Natural killer cell (primary cell): ENCODE results near the gene RASAL1. TPM values are rescaled to one million over a fixed set of nuclear protein-coding genes. Genes with fewer than 3 reads are reported as not detected.

Experiments
- ATAC-seq, 3 donors: fragments of 150-1000 bp in 2 of 3; fragments of 200-7000 bp in 1 of 3; cut with Tn5 transposase; 1 replicate in 1 of 3; 2 replicates in 2 of 3; pipeline ENCODE4 v1.10.0; 2021; ENCODE audit warnings: mild to moderate bottlenecking in 2 of 3, moderate library complexity in 2 of 3
- DNase-seq, 2 donors: peaks; one replicate each; pipeline versions ENCODE4 v3.0.0 to v3.0.0-alpha.2; 2013 to 2021; ENCODE audit warnings: mixed read lengths in 1 of 2
- H3K27ac ChIP-seq: one replicate; pipeline ENCODE4 v1.5.1; 2013; ENCODE audit warnings: mild to moderate bottlenecking, low read length
- H3K27me3 ChIP-seq: one replicate; pipeline ENCODE4 v1.6.1; 2013; ENCODE audit warnings: low read length; ENCODE audit not compliant: control insufficient read depth, insufficient read depth
- H3K36me3 ChIP-seq: one replicate; pipeline ENCODE4 v1.6.1; 2013; ENCODE audit warnings: low read length; ENCODE audit not compliant: control insufficient read depth, insufficient read depth
- H3K4me1 ChIP-seq: one replicate; pipeline ENCODE4 v1.6.1; 2013; ENCODE audit warnings: low read length; ENCODE audit not compliant: control insufficient read depth, insufficient read depth
- H3K4me3 ChIP-seq: one replicate; pipeline ENCODE4 v1.5.1; 2013; ENCODE audit warnings: low read length
- H3K9me3 ChIP-seq: one replicate; pipeline ENCODE4 v1.6.1; 2013; ENCODE audit warnings: low read length; ENCODE audit not compliant: control insufficient read depth, insufficient read depth
- H3K27ac Mint-ChIP-seq, 2 donors: one replicate each; pipeline ENCODE4 v1.8.0; 2022; ENCODE audit warnings: mild to moderate bottlenecking in 2 of 2, mixed read lengths in 2 of 2, moderate library complexity in 1 of 2
- H3K27me3 Mint-ChIP-seq, 2 donors: one replicate each; pipeline ENCODE4 v1.8.0; 2022; ENCODE audit warnings: low read depth in 2 of 2, mixed read lengths in 2 of 2
- H3K36me3 Mint-ChIP-seq: one replicate; pipeline ENCODE4 v1.8.0; 2022; ENCODE audit warnings: mixed read lengths
- H3K4me1 Mint-ChIP-seq, 2 donors: one replicate each; pipeline ENCODE4 v1.8.0; 2022; ENCODE audit warnings: mixed read lengths in 2 of 2
- H3K4me3 Mint-ChIP-seq: one replicate; pipeline ENCODE4 v1.8.0; 2022; ENCODE audit warnings: mild to moderate bottlenecking, moderate library complexity, mixed read lengths
- H3K9me3 Mint-ChIP-seq, 2 donors: one replicate each; pipeline ENCODE4 v1.8.0; 2022; ENCODE audit warnings: mixed read lengths in 2 of 2
- CTCF ChIP-seq: fragments of 200-600 bp; IDR thresholded peaks from one replicate; pipeline ENCODE4 v1.8.0; 2022; ENCODE audit warnings: antibody characterized with exemption
- WGBS: methylation state at CpG from one replicate; pipeline ENCODE4 v1.1.7; 2013; ENCODE audit warnings: missing lambda C conversion rate; ENCODE audit not compliant: insufficient coverage; 5-methylcytosine and 5-hydroxymethylcytosine counted together
- intact Hi-C: fragments of 100-400 bp; cut with micrococcal nuclease; formaldehyde crosslinking; loops from one replicate; pipeline ENCODE4 v1.14.2; 2022
- total RNA-seq, 4 donors: library from RNA; stranded (reverse); fragments of 120-200 nt in 1 of 4; gene quantifications; one replicate each; pipeline versions ENCODE4 v1.2.3 to v1.2.4, GENCODE V29; 2013 to 2022

The RASAL1 gene
- total RNA-seq, 3 donors from 2014 or later (not counting 1 experiment from before 2014, with no cell fraction given) = not detected

GRCh38 chr12:113140706-113141105 is 5.1 kb upstream of the RASAL1 start:
- ATAC-seq (no peak), DNase-seq (no peak)
- TF ChIP-seq CTCF = no peak

GRCh38 chr12:113138826-113139225 is 3.3 kb upstream of the RASAL1 start:
- Mint-ChIP-seq H3K4me3 (no peak overlapping the region), H3K36me3 (no peaks in the 10 kb centered on the region), H3K27ac (no peak overlapping the region), H3K9me3 (no peaks in the 10 kb centered on the region), H3K4me1 (peaks cover 0 to 6% of the 10 kb centered on the region in 2 donors), H3K27me3 (peaks cover 9 to 21% of the 10 kb centered on the region in 2 donors)
- ATAC-seq (no peak), DNase-seq (no peak)
- TF ChIP-seq CTCF = no peak
- Histone ChIP-seq H3K36me3 (no peaks in the 10 kb centered on the region), H3K27me3 (peaks cover 5% of the 10 kb centered on the region), H3K4me1 (peaks cover 19% of the 10 kb centered on the region), H3K4me3 (no peak overlapping the region), H3K9me3 (no peaks in the 10 kb centered on the region), H3K27ac (no peak overlapping the region)
- WGBS = 90% methylated on average over 3 of the region's 3 CpGs
- intact Hi-C loops = no loop called here

More at GRCh38 chr12:113140706-113141105, 5.1 kb upstream of the RASAL1 start:
- H3K4me3 Mint-ChIP-seq = no peak overlapping the region
- H3K36me3 Mint-ChIP-seq = no peaks in the 10 kb centered on the region
- intact Hi-C loops = no loop called here
- 92% methylated on average over 5 of the region's 7 CpGs for WGBS
- no peak overlapping the region for H3K4me3 ChIP-seq
- no peak overlapping the region for H3K27ac ChIP-seq
- peaks cover 13% of the 10 kb centered on the region for H3K4me1 ChIP-seq
- H3K27me3 Mint-ChIP-seq = peaks cover 9 to 14% of the 10 kb centered on the region in 2 donors
- no peaks in the 10 kb centered on the region for H3K9me3 Mint-ChIP-seq
- H3K27ac Mint-ChIP-seq = no peak overlapping the region
- no peaks in the 10 kb centered on the region for H3K36me3 ChIP-seq
- H3K9me3 ChIP-seq = no peaks in the 10 kb centered on the region
- H3K27me3 ChIP-seq = no peaks in the 10 kb centered on the region
- H3K4me1 Mint-ChIP-seq = peaks cover 0 to 6% of the 10 kb centered on the region in 2 donors

GRCh38 chr12:113137861-113138783 is 2.6 kb upstream of the RASAL1 start:
- Mint-ChIP-seq H3K27me3 (peaks cover 9 to 21% of the 10 kb centered on the region in 2 donors), H3K4me3 (no peak overlapping the region), H3K27ac (no peak overlapping the region), H3K4me1 (peaks cover 0 to 6% of the 10 kb centered on the region in 2 donors), H3K36me3 (no peaks in the 10 kb centered on the region), H3K9me3 (no peaks in the 10 kb centered on the region)
- H3K4me3 ChIP-seq = no peak overlapping the region
- H3K4me1 ChIP-seq = peaks cover 19% of the 10 kb centered on the region
- no peaks in the 10 kb centered on the region for H3K9me3 ChIP-seq
- H3K27ac ChIP-seq = no peak overlapping the region
- TF ChIP-seq CTCF = no peak
- DNase-seq = no peak
- intact Hi-C loops = no loop called here
- ATAC-seq = no peak
- H3K36me3 ChIP-seq = no peaks in the 10 kb centered on the region
- WGBS = 84% methylated on average over 12 of the region's 12 CpGs
- peaks cover 5% of the 10 kb centered on the region for H3K27me3 ChIP-seq
